Activated naive CD8-positive, alpha-beta T cell treated with anti-CD3 and anti-CD28 coated beads, Interleukin-2, amount 50 U/mL, for 16 hours (primary cell): Measurements from ENCODE around the gene SIAH1.
"Not testable (repeated sequence)": the region's sequence is repeated elsewhere in the genome, so short reads cannot be mapped to it uniquely, and the experiment has no call there.

Source experiments
- DNase-seq: peaks from one replicate; pipeline ENCODE4 v3.0.0-alpha.2; 2020; ENCODE audit warnings: low read depth, low spot score

The SIAH1 gene

GRCh38 chr16:48332978-48333377, 52.2 kb downstream of the SIAH1 start:
- no peak for DNase-seq

DNA sequence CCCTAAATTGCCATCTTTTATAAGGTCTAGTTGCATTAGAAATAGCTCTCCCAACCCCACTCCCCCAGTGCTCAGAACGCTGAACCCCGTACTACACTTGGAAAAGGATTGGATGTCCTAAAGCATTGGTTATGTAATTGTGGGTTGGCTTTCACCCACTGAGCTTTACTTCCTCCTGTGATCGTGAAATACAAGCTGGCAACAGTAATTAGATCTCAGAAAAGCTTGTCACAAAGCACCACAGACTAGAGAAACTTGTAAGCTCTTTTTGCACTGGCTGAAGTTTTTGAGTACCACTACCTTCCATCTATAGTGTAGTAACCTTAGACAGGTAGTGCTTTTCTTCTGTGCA, 54.4 kb downstream of the SIAH1 start:
- DNase-seq = no peak

DNA sequence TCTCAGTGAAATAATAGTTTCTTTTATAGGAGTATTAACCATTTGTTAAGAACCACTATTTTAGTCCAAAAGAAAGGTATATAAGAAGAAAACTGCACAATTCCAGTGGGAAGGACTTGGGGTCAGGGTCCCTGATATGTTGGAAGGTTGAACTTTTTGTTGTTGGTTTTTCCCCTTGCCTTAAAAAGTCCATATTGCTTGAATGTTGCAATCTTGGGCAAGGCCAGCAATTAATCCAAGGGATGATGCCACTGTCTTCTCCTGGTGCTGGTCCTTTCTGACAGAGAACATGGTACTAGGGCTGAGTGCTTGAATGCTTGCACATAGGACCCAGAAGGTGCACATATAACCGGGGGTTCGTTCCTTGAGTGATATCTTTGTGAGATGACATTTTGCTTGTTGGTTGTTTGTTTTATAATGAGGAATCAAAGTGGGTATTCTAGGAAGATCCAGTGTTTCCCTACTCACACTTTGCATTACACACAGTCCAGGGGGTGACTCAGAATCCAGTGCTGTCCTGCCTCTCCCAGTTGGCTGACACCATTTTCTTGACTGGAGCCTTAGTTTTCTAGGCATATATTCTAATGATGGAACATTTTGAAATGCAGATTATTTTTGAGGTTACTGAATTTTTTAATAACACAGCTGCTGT, 54.9 kb downstream of the SIAH1 start:
- no peak for DNase-seq

DNA sequence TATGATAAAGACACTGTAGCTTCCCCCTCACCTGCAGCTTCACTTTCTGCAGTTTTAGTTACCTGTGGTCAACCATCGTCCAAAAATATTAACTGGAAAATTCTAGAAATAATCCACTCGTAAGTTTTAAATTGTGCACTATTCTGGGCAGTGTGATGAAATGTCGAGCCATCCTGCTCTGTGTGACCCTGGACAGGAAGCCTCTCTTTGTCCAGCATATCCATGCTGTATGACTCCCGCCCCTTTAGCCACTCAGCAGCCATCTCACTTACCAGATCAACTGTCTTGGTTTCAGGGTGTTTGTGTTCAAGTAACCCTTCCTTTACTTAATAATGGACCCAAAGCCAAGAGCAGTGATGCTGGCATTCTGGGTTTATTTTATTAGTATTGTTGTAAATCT, 56.1 kb downstream of the SIAH1 start:
- DNase-seq = no peak

GRCh38 chr16:48326915-48327314, 58.3 kb downstream of the SIAH1 start:
- DNase-seq = no peak

DNA sequence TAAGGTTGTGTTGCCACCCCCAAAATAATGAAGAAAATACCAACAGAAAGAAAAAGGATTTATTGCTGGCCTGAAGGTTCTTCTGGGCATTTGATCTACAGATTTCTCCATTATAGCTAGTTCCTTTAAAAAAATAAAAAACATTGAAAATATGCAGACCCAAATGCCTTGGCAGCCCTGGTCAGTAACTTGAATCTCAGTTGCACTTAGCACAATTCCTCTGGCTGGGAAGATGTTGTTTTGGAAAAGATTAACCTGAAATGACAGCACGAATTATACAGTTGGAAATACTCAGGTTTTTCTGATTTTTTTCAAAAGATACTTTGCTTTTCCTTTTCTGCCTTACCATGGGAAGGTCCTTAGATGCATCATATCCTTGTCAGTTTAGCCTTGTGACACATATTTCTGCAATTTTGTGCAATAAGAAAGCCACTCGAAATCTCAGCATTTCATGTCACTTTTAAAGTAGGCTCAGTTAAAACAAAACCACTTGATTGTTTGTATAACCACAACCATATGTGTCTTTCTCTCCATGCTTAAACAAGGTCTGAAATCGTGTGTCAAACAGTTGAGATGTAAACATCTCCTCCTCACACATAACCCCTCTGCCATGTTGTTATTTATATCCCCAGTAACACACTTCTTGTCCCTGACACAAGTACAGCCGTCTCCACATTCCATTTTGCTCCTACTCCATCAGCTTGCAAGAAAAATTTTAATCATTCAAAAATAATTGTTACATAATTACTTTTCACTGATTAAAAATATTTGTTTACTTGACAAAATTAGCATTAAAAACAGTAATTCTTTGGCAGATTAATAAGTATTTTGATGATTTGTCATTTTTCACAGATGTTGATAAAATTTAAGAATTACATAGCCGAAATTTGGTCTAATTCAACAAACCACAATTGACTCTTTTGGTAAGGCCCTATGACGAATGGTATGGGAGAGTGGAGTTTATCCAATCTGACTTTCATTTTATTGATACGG, 61.1 kb downstream of the SIAH1 start:
- DNase-seq = no peak

- no peak for DNase-seq
These were observed 63.7 kb downstream of the SIAH1 start for GRCh38 chr16:48321317-48322036.

DNA sequence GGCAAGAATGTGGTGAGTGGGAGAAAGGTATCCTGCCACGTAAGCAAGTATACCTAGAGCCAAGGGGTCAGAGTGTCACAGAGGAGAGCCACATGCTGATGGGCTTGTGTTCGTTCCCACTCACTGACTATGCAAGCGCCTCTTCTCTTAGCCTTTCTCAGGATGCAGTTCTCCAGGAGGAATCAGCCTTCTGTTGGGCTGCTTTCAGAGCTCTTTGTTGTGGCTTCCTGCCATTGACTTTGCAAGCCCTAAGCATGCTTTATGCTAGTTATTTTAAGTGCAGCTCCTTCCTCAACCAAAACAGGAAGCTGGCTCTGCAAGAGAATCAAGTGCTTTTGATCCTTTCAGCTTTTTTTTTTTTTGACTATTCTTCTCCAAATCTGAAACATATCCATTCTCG, 66.6 kb downstream of the SIAH1 start:
- no peak for DNase-seq

GRCh38 chr16:48317614-48318315, 67.4 kb downstream of the SIAH1 start:
- no peak for DNase-seq

GRCh38 chr16:48317026-48317425, 68.2 kb downstream of the SIAH1 start:
- DNase-seq = no peak

DNA sequence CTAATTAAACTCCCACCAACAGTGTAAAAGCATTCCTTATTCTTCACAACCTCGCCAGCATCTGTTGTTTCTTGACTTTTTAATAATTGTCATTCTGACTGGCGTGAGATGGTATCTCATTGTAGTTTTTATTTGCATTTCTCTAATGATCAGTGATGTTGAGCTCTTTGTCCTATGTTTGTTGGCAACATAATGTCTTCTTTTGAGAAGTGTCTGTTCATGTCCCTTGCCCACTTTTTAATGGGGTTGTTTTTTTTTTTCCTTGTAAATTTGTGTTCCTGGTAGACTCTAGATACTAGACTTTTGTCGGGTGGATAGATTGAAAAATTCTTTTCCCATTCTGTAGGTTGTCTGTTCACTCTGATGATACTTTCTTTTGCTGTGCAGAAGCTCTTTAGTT, 71.3 kb downstream of the SIAH1 start:
- DNase-seq = not testable (repeated sequence)

DNA sequence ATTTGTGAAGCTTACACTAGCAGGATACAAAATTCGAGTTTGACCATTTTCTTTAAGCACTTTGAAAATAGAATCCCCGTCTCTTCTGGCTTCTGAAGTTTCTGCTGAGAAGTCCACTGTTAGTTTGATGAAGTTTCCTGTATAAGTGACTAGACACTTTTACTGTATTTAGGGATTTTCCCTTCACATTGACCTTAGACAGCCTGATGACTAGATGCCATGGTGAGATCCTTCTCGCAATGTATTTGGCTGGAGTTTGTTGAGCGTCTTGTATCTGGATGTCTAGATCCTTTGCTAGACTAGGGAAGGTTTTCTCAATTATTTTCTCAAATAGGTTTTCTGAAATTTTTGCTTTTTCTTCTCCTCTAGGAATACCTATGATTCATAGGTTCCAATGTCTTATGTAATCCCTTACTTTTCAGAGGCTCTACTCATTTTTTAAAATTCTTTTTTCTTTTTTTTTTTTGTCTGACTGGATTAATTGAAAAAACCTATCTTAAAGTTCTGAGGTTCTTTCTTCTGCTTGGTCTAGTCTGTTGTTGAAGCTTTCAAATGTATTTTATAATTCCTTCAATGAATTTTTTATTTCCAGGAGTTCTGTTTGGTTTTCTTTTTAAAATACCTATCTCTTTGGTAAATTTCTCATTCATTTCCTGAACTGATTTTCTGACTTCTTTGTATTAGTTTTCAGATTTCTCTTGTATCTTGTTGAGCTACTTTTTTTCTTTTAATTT, 74.1 kb downstream of the SIAH1 start:
- DNase-seq = no peak
